CD1c-positive myeloid dendritic cell (primary cell): ENCODE results near the gene UBAC2.
A peak's percentile ranks its signal among the peaks of the same experiment; 100 is the strongest.
"Not testable (repeated sequence)": the region's sequence is repeated elsewhere in the genome, so short reads cannot be mapped to it uniquely, and the experiment has no call there.

Experiments used
- DNase-seq: peaks from one replicate; pipeline ENCODE4 v3.0.0-alpha.2; 2016; ENCODE audit errors: extremely low spot score

UBAC2 gene

DNA sequence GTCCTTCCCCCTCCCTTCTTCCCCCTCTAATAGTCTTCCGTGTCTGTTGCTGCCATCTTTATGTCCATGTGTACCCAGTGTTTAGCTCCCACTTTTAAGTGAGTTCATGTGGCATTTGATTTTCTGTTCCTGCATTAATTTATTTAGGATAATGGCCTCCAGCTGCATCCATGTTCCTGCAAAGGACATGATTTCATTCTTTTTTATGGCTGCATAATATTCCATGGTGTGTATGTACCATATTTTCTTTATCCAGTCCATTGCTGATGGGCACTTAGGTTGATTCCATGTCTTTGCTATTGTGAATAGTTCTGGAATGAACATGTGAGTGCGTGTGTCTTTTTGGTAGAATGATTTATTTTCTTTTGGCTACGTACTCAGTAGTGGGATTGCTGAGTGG lies 48.5 kb downstream of the UBAC2 start:
- DNase-seq, result not testable (repeated sequence)

DNA sequence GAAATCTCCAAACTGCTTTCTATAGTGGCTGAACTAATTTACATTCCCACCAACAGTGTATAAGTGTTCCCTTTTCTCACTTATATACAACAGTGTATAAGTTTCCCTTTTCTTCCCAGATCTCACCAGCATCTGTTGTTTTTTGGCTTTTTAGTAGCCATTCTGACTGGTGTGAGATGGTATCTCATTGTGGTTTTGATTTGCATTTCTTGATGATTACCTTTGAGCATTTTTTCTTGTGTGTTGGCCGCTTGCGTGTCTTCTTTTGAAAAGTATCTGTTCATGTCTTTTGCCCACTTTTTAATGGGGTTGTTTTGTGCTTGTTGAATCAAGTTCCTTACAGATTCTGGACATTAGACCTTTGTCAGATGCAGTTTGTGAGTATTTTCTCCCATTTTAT lies 49.0 kb downstream of the UBAC2 start:
- DNase-seq, result not testable (repeated sequence)

DNA sequence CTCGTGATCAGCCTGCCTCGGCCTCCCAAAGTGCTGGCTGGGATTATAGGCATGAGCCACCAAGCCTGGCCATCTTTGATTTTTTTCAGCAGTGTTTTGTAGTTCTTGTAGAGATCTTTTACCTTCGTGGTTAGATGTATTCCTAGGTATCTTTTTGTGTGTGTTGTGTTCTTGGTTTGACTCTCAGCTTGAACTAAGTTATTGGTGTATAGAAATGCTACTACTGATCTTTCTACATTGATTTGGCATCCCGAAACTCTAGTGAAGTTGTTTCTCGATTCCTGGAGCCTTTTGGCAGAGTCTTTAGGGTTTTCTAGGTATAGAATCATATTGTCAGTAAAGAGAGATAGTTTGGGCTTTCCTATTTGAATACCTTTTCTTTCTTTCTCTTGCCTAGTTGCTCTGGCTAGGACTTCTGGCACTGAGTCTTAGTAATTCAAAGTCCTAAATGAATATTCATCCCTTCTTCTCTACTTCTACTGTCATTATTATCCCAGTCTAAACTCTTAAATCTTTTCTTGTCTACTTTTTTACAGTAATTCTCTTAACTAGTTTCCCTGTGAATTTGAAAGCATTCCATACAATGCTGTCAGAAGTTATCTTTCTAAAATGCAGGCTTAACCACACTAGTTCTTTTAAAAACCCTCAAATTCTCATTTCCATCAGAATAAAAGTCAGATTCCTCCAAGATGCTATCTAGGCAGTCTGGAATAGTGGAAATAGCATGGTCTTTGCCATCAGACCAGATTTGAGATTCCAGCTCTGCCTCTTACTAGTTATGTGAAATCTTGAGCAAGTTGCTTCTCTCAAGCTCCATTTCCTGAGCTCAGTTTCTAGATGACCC lies 50.5 kb downstream of the UBAC2 start:
- no peak for DNase-seq

DNA sequence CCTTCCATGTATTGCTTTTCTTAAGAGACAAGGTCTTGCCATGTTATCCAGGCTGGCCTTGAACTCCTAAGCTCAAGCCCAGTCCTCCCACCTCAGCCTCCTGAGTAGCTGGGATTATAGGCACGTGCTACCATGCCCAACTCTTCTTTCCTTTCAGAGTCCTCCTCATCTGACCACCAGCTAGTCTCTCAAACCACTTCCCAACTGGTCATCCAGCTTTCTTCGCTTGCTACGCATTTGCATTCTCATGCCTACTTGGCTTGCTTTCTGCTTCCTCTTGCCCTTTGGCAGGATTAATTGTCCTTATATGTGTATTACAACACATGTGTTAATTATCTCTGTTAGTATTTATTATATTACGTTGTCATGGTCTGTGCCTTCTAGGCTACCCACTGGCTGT lies 51.3 kb downstream of the UBAC2 start:
- DNase-seq, result peak; percentile 30

DNA sequence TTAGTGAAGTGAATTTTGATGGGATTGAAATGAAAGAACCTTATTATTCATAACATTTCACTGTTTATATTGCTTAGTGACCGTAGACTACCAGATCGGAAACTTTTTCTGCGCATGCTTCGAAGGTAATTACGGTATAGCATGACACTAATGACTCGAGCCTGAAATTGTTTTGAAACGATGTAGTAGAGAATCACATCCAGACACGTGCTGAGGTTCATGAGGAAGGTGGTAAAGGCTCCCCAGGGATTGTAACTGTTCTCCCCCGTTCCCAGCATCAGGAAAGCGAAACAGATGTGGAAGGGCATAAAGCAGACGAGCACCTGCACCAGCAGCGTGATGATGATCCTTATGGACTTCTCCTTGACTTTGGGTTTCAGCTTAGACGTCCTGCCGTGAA lies 54.2 kb downstream of the UBAC2 start:
- no peak for DNase-seq

DNA sequence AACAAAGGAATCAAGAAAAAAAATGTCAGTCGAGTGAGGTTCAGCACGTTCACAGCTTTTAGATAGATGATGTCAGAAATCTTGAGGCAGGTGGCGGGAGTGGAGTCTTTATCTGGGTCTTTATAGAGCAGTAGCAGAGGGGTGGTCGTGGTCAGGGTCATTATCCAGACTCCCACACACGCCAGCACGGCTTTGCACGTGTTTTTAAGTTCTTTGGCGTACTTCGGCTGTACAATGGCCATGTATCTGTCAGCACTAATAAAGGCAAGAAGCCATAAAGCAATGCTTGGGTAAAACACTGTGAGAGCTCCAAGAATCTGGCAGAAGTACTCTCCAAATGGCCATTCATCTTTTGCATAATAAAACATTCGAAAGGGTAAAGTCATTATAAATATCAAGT lies 54.6 kb downstream of the UBAC2 start:
- no peak for DNase-seq

DNA sequence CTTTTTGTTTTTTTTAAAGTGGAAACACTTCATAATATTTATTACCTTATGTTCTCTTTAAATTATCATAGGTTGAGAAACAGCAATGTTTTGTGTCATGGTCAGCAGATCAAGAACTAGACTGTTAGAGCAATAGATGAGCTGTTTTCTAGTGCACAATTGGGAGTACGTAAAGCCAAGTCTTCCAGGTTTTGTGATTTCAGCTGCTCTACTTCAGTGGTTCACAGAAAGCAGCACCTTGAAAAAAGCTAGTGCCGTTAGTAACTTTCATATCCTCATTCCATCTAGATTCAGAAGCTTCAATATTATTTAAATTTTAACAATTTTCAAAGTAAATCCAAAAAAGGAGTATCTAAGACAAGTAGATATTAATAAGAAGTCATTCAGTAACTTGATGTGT lies 55.6 kb downstream of the UBAC2 start:
- no peak for DNase-seq

DNA sequence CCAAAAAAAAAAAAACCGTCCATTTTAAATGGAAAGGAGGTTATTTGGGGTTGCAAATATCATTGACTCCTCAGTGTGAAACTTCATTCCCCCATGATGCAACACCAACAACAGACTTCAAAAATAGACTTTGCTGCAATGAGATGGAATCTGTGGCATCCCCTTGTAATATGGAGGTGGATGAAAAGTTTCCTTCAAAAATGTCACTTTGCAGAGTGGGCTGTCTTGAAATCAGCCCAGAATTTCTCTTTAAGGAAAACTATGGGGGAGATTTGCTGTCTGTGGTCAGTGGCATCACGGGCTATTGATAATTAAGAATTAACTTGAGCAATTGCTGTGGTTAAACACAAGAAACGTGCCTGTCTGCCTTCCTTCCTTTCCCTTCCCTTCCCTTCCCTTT lies 56.1 kb downstream of the UBAC2 start:
- peak; percentile 21 for DNase-seq

DNA sequence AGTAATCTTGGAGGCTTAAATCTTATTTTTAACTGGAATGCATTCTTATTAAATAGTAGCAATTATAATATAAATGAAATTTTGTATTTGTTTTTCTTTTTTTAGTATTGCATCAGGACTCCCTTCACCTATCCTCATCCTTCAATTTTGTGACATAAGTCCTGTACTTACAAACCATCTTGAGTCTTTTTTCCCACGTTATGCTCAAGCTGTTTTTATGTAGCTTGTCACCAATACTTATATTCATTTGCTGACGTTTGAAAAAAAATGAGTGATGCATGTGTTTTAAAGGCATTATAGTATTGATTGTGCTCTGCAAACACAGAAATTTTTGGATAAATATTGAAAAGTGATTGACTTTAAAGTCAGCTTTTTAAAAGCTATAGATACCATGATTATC lies 56.6 kb downstream of the UBAC2 start:
- no peak for DNase-seq

DNA sequence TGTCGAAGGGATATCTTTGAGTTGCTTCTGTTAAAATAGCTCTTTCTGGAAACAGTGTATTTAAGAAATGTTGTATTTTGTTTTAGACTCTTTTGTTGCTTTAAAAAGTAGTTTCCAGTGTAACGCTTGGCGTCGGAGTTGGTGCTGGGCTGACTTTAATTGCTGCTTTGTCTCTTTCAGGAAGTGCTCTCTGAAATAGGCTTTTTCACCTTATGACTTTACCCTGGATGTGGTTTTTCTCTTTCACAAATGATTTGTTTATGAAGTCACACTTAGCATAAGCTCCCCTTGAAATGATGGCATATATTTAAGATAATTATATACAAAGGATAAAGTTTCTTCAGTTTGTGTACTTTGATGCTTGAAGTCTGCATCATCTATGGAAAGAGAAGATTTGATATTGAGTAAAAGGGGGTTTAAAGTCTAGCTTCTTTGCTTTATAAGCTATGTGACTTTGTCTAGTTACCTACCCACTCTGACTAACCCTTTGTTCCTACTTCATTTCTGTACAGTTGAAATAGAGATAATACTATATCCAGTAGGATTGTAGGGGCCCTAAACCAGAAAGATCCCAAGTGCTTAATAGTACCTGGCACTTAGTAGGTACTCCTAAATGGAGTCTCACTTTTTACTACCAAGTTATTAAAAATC lies 57.7 kb downstream of the UBAC2 start, which contains the start of gene GPR18:
Gene GPR18, minus strand, starts transcription at position 170 of the 651 bp plus-strand sequence. CDS start 2,507 bp downstream, outside the sequence.
- DNase-seq, result peak; percentile 81

DNA sequence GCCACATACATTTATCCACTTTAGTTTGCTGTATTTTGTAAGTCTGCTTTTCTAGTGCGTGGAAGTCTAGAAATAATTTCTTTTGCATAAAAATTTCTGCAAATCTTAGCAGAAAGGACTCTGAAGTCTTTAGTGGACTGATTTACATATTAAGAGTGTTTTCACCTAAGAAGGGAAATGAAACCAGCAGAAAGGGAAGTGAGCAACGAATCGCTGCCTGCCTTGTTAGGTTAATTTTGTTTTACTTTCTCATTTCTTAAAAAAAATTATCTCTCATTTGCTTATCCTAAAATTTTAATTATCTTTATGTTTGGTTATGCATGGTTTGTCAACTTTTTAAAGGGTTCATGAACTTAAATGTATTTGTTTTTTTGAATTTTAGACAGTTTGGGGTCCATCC lies 58.3 kb downstream of the UBAC2 start:
- DNase-seq, result peak; percentile 80

DNA sequence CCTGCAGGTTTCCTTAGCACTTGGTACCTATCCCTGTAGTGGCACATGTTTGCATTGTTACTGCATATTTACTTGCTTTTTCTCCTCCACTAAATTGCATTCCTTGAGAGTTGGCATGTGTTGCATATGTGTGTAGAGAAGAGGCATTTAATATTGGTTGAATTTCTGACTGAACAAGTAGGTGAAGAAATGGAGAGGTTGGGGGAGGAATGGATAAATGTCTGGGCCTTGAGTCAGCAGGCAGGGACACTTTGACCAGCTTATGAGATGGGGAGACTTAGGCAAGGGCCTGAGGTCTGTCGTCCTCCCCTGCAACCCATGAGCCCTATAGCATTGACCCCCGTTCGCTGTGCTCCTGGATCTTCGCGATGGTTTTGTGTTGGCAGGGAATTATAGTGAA lies 59.6 kb downstream of the UBAC2 start:
- DNase-seq, result no peak

DNA sequence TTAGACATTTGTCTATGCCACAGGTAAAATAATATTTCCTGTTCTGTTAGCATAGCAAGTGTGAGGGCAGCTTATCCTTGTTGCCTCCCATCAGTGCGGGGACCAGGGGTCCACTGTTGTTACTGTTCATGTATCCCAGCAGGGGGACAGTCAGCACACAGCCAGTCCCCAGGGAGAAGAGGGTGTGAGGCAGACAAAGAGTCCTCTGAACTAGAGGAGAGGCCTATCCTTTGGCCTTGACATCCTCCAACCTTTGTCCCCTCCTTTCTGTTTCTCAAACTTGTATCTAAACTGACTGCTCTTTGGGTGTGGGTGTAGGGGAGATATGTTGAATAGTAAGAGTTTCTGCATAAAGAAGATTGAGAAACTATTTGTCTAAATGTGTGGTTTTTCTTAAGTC lies 60.4 kb downstream of the UBAC2 start:
- DNase-seq, result no peak

DNA sequence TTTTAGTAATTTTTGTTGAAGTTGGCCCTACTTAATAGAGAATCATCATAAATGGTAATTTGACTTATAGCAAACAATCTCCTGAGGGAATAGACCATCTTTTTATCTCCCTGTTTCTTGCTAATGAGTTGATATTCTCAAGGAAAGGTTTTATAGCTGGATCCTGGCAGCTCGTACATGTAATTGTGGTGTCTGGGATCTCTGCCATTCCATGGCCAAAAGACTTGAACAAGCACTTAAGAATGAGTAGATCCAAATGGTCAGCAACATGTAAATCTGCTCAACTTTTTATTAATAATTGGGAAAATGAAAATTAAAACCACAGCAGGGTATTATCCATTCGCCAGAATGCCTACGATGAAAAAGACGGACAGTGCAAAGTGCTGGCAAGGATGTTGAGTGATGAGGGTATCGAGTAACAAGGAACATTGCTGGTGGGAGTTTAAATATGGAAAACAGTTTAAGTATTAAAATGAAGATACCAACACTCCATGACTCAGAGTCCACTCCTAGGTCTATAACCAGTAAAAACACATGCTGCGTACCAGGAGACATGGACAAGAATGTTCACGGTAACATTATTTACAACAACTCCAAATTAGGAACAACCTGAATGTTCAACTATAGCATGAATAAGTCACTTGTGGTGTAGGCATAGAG lies 62.6 kb downstream of the UBAC2 start:
- DNase-seq, result no peak

DNA sequence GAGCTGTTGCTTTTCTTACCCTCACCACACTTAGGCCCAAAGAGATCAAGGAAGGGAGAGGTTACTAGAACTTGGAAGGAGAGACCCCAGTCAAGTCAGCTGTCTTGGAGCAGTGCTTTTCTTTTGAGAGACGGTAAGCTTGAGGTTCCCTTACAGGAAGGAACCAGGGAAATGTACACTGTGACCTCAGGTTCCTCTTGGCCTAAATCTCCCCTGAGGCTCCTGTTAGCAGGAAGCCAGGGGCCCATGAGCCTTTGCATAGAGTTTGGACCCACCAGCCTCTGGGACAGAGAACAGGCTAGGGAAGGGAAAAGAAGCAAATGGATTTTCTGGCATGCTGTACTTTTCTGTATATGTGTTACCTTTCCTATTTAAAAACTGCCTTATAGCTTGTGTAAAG lies 63.4 kb downstream of the UBAC2 start:
- no peak for DNase-seq

DNA sequence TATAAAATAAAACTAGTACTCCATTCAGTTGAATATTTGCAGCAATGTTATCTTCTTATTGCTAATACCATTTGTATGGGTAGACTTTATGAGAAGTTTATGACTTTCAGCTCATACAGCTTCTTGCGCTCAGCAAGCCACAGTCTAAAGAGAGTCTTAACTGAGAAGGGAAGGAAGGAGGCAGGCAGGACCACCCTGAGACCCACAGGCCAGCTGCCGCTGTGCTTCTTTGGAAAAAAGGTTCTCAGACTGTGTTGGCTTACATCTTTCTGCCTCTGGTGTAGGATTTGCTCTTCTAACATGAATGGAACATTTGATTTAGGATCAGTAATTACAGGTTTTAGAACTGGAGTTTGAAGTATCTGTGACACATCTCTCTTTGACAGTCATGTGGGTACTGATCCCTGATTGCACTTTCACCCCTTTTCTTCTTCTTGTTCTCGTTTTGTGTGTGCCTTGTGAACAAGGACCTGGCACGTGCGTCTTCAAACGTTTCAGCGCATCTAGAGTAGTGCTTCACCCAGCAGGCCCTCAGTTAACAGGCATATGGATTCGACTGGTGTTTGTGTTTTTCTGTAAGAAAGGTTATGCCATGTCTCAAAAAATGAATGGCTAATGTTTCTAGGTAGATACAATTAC lies 64.6 kb downstream of the UBAC2 start:
- DNase-seq, result no peak

DNA sequence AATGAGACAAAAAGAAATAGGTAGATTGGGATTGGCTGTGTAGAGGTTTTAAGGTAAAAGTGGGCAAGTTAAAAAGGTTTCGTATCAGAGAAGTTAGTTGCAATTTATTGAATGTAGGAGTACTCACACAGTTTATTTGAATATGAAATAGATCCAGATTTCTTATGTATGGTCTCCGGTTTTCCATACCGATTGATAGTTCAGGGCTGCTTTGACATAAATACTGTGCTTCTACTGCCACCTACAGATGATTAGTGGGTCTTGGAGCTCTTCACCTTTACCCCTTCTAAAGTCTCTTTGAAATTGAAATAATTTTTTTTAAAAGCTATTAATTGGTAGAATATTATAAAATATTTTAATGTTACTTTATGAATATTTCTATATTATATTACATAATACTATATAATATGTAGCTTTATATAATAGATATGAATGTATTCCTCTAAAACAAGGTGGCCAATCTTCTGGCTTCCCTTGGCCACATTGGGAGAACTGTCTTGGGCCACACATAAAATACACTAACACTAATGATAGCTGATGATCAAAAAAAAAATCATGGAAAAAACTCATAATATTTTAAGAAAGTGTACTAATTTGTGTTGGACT lies 65.3 kb downstream of the UBAC2 start:
- peak; percentile 67 for DNase-seq

DNA sequence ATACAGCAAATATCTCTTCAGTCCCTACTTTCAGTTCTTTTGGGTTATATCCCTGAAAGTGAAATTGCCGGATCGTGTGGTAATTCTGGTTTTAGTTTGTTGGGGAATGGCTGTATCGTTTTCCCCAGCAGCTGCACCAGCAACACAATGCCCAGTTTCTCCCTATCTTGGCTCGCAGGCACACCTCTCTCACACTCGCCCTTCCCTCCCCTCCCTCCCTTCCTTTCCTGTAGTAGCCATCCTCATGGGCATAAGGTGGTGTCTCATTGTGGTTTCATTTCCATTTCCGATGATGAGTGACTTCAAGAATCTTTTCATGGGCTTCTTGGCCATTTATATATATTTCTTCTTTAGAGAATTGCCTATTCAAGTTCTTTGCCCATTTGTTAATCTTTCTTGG lies 66.2 kb downstream of the UBAC2 start:
- DNase-seq, result no peak

DNA sequence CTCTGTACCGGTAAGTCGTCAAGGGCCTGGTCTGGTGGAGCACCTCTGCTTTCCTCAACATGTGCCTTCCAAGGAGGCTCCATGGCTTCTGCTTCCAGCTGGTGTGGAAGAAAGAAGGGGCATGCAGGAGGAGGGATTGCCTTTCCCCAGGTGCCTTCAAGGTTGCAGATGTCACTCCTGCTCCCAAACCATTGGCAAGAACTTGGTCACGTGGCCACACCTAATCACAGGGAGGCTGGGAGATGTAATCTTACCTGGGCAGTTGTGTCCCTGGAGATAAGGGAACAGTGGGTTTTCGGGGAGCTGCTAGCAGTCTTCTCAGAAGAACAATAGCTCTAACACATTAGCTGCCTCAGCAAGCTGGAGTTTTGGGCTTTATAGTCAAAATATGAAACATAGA lies 67.3 kb downstream of the UBAC2 start:
- no peak for DNase-seq

DNA sequence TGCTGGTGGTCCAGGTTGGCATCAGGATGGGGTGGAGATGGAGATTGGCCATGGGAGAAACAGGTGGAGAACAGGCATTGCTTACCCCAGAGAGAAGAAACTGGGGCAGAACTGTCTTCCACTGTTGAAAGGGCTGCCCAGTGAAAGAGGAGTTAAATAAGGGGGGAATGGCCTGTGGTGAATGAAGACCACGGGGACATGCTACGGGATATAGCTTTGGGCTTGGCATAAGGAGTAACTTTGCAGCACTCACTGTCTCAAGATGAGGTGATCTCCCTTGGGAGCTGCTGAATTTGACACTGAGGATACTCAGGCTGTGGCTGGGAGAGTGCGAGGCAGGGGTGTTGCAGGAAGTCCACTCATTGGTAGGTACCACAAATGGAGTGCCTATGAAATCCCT lies 68.2 kb downstream of the UBAC2 start:
- no peak for DNase-seq

DNA sequence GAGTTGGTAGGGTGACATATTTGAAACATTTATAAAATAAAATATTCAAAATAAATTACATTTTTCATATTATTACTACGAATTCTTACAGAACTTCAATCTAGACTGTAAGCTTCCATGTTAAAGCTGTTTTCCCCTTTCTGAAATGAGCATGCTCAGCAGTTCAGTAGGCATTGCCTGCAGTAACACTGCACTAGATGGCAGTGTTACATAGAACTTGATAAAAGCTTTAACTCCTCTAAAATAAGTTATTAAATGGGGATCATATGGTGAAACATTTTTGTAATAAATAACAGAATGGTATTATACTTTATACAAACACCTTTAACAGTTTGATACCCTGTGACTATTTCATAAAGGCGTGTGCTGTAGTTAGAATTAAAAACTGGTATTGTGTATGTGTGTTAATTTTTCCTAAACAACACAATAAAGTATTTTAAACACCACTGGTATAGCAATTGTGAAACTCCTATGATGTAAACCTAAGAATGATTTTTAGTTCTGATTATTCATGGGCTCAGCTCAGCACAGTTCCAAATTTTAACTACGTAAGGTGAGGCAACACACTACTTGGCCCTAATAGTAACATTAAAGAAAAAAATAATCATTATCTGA lies 69.1 kb downstream of the UBAC2 start:
- DNase-seq, result peak; percentile 82
